SKM-1 (cell line): ENCODE data around the gene DES.

Experiments used
- DNase-seq: peaks from one replicate; lab custom pipeline; 2025; ENCODE audit not compliant: unreplicated experiment; lab: John Stamatoyannopoulos, UW

Gene DES

GRCh38 chr2:219470429-219470828 lies 52.3 kb downstream of the DES start:
- DNase-seq: no peak

DNA sequence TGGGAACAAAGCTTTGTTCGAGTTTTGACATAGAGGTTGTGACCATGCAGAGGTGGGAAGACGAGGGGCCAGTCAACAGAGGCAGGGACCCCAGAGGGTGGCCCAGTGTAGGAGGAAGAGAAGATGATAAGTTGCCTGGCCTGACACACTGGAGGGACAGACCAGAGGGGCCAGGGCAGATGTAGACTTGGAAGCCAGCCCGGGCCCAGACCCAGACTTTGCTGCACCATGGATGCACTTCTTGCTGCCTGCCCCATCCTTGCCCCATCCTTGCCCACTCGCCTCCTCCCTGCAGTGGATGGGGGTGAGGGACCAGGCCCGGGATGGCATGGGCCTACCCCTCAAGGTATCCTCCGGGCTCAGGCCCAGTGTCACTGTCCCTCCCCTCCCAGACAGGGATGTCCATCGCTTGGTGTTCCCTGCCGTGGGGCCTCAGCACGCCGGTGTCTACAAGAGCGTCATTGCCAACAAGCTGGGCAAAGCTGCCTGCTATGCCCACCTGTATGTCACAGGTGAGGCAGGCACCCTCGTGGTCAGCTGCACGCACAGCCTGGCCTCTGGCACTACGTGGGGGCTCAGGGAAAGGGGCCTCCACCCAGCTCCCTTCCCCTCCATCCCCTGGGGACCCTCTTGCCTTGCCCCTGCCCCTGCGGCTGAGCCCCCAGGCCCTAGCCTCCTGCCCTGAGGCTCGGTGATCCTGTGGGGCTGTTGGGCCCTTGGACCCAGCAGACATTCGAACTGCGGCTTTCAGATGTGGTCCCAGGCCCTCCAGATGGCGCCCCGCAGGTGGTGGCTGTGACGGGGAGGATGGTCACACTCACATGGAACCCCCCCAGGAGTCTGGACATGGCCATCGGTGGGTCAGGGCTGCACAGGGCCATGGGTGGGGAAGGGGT lies 53.5 kb downstream of the DES start:
- DNase-seq: no peak

DNA sequence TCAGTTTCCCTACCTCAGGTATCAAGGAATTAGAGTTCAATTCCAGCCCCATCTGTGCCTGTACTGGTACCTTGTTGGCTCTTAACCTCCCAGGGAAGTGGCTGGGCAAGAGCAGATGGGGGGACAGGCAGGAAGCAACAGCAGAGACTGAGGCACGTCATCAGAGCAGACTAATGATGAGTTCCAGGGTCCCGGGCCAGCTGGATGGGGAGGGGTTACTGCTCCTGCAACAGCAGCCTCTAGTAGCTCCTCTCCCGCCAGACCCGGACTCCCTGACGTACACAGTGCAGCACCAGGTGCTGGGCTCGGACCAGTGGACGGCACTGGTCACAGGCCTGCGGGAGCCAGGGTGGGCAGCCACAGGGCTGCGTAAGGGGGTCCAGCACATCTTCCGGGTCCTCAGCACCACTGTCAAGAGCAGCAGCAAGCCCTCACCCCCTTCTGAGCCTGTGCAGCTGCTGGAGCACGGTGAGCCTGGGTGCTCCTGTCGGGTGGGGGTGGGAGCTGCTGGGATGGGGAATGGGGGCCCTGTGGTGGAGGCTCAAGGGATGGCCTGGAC lies 54.5 kb downstream of the DES start:
- DNase-seq: no peak

DNA sequence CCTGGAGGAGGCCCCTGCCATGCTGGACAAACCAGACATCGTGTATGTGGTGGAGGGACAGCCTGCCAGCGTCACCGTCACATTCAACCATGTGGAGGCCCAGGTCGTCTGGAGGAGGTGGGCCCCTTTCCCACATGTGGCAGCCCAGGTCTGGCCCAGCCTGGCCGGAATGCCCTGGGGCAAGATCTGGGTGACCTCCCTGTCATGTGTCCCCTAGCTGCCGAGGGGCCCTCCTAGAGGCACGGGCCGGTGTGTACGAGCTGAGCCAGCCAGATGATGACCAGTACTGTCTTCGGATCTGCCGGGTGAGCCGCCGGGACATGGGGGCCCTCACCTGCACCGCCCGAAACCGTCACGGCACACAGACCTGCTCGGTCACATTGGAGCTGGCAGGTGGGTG lies 55.3 kb downstream of the DES start:
- DNase-seq: no peak

GRCh38 chr2:219474285-219475060 lies 56.3 kb downstream of the DES start:
- DNase-seq: no peak

DNA sequence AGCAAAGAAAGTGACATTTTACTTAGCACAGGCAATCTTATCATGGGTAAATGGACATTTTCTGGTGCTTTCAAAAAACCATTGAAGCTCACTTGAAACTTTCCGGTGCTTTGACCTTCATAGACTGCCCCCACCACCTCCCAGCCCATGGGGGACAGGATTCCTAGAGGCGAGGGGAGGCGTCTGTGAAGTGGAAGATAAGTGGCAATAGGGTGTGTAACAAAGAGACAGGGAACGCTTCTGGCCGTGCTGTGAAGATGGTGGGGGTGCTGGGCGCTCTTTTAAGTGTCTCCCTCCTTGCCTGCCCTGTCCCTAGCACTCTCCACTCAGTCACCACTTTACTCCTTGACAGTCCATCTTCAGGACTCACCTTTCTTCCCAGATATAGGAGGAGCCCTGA lies 57.1 kb downstream of the DES start:
- DNase-seq: no peak

- peak; percentile 29 for DNase-seq
Measured at GRCh38 chr2:219475697-219476651, 57.8 kb downstream of the DES start.
